Fibroblast of mammary gland (primary cell): ENCODE results near the gene RGL1.
A peak's percentile ranks its signal among the peaks of the same experiment; 100 is the strongest.

ENCODE experiments used
- DNase-seq: peaks from one replicate; pipeline ENCODE4 v3.0.0-alpha.2; 2010; ENCODE audit warnings: low read depth
- H3K4me3 ChIP-seq: 2 replicates; pipeline ENCODE4 v1.5.1; 2011; ENCODE audit warnings: low read depth, mild to moderate bottlenecking, low read length, moderate library complexity; ENCODE audit not compliant: control insufficient read depth
- TF ChIP-seq, protein P1 (sequence below): conservative IDR thresholded peaks from 2 replicates; pipeline ENCODE4 v1.5.1; 2011; ENCODE audit warnings: low read depth, low read length, inconsistent platforms; ENCODE audit not compliant: control insufficient read depth, insufficient read depth

The RGL1 gene

DNA sequence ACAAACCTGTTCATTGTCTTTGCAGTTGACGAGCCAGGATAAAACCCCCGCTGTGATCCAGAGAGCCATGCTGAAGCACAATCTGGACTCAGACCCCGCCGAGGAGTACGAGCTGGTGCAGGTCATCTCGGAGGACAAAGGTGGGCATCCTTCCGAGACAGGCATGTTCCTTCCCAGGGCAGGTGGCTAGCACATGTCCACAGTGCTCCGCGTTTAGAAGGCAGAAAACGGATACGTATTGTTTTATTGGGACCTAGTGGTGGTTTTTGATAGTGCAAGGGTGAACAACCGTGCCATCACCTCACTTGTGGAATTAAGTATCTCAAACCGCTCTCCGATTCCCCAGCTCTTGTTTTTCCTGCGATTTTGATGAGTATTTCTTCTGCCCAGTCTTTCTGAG lies 117.3 kb downstream of the RGL1 start:
- no peak overlapping the region for H3K4me3 ChIP-seq
- DNase-seq, result no peak
- TF ChIP-seq, protein P1, sequence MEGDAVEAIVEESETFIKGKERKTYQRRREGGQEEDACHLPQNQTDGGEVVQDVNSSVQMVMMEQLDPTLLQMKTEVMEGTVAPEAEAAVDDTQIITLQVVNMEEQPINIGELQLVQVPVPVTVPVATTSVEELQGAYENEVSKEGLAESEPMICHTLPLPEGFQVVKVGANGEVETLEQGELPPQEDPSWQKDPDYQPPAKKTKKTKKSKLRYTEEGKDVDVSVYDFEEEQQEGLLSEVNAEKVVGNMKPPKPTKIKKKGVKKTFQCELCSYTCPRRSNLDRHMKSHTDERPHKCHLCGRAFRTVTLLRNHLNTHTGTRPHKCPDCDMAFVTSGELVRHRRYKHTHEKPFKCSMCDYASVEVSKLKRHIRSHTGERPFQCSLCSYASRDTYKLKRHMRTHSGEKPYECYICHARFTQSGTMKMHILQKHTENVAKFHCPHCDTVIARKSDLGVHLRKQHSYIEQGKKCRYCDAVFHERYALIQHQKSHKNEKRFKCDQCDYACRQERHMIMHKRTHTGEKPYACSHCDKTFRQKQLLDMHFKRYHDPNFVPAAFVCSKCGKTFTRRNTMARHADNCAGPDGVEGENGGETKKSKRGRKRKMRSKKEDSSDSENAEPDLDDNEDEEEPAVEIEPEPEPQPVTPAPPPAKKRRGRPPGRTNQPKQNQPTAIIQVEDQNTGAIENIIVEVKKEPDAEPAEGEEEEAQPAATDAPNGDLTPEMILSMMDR, result peak; percentile 29

DNA sequence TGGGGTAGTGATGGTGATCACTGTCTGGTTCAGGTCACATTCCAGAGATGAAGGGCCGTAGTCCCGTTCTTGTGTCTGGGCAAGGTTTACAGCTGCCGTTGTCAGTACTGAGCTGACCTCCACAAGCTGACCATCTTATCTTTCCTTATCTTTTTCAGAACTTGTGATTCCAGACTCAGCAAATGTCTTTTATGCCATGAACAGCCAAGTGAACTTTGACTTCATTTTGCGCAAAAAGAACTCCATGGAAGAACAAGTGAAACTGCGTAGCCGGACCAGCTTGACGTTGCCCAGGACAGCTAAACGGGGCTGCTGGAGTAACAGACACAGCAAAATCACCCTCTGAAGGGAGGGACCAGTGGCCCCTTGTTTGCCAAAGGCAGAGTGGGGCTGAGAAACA lies 121.0 kb downstream of the RGL1 start:
- DNase-seq, result no peak
- TF ChIP-seq, protein P1, result no peak
- no peak overlapping the region for H3K4me3 ChIP-seq

DNA sequence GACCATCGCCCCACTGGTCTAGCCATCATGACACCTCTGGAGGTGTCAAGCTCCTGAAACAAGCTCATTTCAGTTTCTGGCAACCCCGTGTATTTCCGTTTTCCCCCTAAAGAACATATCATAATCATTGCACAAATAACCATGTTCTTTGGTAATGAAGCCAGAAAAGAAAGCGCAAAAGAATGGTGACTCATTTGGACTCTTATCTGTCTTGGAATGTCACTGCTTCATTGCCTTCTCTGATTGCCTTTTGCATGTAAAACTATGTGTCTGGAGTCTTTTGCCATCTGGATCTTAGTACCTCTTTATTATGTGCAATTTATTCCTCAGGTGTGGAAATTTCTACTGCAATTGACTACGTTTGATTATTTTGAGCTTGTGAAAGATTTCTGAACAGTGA lies 122.1 kb downstream of the RGL1 start:
- TF ChIP-seq, protein P1, result no peak
- H3K4me3 ChIP-seq, result no peak overlapping the region
- peak; percentile 27 for DNase-seq

DNA sequence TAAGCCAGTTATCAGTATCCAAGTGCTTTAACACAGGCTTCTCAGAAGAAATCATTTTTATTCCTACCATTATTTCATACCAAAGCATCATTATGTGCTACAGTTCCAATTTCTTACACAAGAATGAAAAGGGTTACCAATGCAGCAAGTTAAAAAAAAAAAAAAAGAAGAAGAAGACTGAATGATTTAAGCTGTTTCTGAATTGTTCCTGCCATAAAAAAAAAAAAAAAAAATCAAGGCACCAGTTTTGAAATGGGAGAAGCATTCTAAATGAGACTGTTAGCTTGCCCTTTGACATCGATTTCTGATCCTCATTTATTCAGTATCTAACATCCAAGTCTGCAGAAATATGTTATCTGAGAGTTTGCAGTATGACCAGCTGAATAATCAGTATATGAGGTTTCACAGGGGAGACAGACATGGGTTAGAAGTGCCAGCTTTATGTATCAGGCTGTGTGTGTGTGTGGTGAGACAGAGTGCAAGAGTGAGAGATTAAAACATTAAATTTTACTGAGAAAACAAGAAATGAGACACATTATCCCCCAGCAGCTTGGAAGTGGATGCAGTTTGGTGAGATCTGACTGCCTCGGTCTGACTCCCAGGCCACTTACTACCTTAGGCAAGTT lies 126.8 kb downstream of the RGL1 start:
- no peak overlapping the region for H3K4me3 ChIP-seq
- TF ChIP-seq, protein P1, result no peak
- DNase-seq, result peak; percentile 41

DNA sequence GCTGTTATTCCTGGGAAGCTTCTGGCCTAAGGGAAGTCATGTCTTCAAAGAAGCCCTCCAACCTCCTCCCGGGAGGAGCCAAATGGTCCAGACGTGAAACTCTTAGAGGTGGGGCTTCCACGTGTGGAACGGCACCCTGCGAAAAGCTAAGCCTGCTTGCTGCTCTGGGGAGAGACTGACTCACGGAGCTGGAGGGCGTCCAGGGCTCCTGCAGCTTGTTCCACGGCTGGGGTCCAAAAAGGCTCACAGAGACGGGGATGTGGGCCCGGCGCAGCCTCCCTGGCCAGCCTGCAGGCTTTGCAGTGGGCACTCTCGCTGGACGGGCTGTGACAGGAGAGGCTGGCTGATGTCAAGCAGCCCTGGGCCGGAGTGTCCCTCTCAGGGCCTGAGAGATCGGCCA lies 127.5 kb downstream of the RGL1 start:
- TF ChIP-seq, protein P1, result no peak
- no peak overlapping the region for H3K4me3 ChIP-seq
- DNase-seq, result peak; percentile 90

DNA sequence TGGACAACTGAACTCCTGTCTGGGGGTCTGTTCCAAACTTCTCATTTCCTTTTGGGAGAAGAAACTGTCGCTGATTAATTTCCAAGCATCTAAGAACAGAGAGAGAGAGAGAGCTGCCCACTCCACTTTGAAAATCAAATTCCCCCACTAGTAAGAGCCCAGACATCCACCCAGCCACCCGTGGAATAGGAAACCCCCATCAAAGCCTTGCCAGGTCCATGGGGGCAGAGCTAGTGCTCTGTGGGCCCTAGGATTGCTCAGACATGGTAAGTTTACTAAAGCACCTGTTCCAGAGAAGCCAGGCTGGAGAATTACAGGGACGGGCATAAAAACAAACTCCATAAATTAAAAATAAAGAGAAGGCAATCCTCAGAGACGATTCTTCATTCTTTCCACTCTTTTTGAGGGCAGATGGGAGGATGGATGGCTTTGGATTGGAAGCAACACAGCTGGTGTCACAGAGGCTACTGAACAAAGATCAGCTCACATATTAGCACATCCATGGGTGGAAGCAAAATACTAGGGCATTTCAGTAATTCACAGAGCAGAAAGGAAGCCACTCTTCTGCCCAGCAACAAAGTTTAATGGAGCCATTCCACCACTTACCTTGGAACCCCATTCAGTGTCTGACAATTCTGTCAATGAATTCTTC lies 128.7 kb downstream of the RGL1 start:
- DNase-seq, result no peak
- TF ChIP-seq, protein P1, result no peak

DNA sequence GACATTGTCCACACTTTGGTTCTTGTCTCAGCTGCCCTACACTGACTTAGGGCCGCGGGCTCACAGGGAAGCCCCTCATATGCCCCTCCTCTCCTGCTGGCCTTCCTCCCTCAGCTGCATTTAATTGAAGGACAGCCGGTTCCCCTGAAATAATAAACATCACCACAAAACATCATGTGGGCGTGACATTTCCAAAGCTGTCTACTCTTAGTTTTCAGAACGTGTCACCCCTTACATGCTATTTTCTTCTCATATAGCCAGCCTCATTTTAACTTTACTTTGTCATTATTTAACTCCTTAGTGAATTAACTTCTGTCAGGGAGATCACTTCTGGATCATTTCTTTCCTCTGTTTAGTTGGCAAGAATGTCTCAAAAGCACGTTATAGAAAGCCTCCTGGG lies 129.4 kb downstream of the RGL1 start:
- no peak for DNase-seq
- TF ChIP-seq, protein P1, result no peak
- no peak overlapping the region for H3K4me3 ChIP-seq

More for the DNA sequence above, 128.7 kb downstream of the RGL1 start:
- no peak overlapping the region for H3K4me3 ChIP-seq
